ENCODE data around the gene DLG2.

DLG2 gene

DNA sequence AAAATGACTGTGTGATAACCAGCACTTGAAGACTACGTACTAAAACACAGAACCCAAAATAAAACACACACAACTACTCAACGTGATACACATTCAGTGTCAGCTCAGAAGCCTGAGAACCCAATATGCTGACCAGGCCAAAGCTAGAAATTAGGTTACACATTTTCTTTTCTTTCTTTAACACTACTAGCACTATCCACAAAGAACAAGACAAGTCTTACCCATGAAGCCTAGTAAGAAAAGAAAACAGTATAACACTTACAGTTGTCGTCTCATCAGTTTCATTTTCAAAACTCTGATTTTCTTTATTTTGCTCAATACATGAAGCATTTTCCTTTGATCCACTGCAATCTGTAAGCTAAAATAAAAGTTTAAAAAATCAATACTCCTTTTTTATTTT is 472.9 kb downstream of the DLG2 start:
- Histone ChIP-seq H3K4me3 (ENCODE audit: low read length) (no peak overlapping the region), H4K20me1 (ENCODE audit: insufficient read depth, low read length) (no peaks in the 10 kb centered on the region), H3F3A (ENCODE audit: insufficient read depth, low read length) (no peaks in the 10 kb centered on the region), H3K36me3 (replicated peaks; ENCODE audit: insufficient read depth, low read length) (no peaks in the 10 kb centered on the region), H2AFZ (ENCODE audit: low read length) (peak overlapping the region; percentile 24; the same call in 1 of the 2 replicates), H3K27ac (ENCODE audit: low read length) (0 out of 2 replicates have a peak overlapping the region, but pooled peaks have one; percentile 5), H3K9me3 (replicated peaks; ENCODE audit: insufficient read depth, low read length) (no peaks in the 10 kb centered on the region), H3K4me2 (ENCODE audit: low read depth, low read length) (peak overlapping the region; percentile 41; the same call in 1 of the 2 replicates), H3K9ac (ENCODE audit: low read length) (no peak overlapping the region), H3K4me1 (ENCODE audit: low read length) (no peaks in the 10 kb centered on the region), H3K9me2 (replicated peaks; ENCODE audit: insufficient read depth, low read length) (no peaks in the 10 kb centered on the region), H3K79me2 (ENCODE audit: low read length) (no peaks in the 10 kb centered on the region), H3K27me3 (replicated peaks; ENCODE audit: insufficient read depth, low read length) (no peaks in the 10 kb centered on the region)
- TF ChIP-seq, protein P1, sequence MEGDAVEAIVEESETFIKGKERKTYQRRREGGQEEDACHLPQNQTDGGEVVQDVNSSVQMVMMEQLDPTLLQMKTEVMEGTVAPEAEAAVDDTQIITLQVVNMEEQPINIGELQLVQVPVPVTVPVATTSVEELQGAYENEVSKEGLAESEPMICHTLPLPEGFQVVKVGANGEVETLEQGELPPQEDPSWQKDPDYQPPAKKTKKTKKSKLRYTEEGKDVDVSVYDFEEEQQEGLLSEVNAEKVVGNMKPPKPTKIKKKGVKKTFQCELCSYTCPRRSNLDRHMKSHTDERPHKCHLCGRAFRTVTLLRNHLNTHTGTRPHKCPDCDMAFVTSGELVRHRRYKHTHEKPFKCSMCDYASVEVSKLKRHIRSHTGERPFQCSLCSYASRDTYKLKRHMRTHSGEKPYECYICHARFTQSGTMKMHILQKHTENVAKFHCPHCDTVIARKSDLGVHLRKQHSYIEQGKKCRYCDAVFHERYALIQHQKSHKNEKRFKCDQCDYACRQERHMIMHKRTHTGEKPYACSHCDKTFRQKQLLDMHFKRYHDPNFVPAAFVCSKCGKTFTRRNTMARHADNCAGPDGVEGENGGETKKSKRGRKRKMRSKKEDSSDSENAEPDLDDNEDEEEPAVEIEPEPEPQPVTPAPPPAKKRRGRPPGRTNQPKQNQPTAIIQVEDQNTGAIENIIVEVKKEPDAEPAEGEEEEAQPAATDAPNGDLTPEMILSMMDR (IDR thresholded peaks at IDR 0.05; ENCODE audit: low read length) = no peak
- TF ChIP-seq EZH2 (optimal IDR thresholded peaks at IDR 0.05; ENCODE audit: low read depth, low read length) (no peak), EZH2phosphoT487 (IDR thresholded peaks at IDR 0.05; ENCODE audit: low read length) (no peak)
- peak; percentile 25 for DNase-seq

DNA sequence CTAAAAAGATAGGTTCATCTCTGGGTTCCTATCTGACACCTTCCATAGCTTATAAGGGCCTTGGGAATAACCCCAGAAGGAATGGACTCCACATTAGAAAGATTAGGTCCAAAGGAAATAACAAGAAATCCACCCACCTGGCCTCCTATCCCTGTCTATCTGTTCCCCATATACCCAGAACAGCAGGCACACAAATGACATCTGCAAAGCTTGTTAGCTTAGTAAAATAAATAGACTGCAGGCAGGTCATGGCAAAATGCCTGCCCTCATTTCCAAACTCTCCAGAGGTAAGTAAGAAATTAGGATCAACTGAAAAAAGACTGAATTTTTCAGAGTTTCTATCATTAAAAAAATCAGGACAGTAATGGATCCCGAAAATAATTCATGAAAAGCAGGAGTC is 489.5 kb downstream of the DLG2 start:
- Histone ChIP-seq H3K9me3 (replicated peaks; ENCODE audit: insufficient read depth, low read length) (no peaks in the 10 kb centered on the region), H3K9ac (ENCODE audit: low read length) (no peak overlapping the region), H3K9me2 (replicated peaks; ENCODE audit: insufficient read depth, low read length) (no peaks in the 10 kb centered on the region), H3K36me3 (replicated peaks; ENCODE audit: insufficient read depth, low read length) (no peaks in the 10 kb centered on the region), H2AFZ (ENCODE audit: low read length) (no peak overlapping the region), H3K4me3 (ENCODE audit: low read length) (no peak overlapping the region), H4K20me1 (ENCODE audit: insufficient read depth, low read length) (no peaks in the 10 kb centered on the region), H3K4me2 (ENCODE audit: low read depth, low read length) (no peak overlapping the region), H3K79me2 (ENCODE audit: low read length) (no peaks in the 10 kb centered on the region), H3K27ac (ENCODE audit: low read length) (no peak overlapping the region), H3K4me1 (ENCODE audit: low read length) (no peaks in the 10 kb centered on the region), H3K27me3 (replicated peaks; ENCODE audit: insufficient read depth, low read length) (no peaks in the 10 kb centered on the region), H3F3A (ENCODE audit: insufficient read depth, low read length) (no peaks in the 10 kb centered on the region)
- TF ChIP-seq, protein P1 (IDR thresholded peaks at IDR 0.05; ENCODE audit: low read length) = no peak
- TF ChIP-seq EZH2phosphoT487 (IDR thresholded peaks at IDR 0.05; ENCODE audit: low read length) (no peak), EZH2 (optimal IDR thresholded peaks at IDR 0.05; ENCODE audit: low read depth, low read length) (no peak)
- DNase-seq = no peak

DNA sequence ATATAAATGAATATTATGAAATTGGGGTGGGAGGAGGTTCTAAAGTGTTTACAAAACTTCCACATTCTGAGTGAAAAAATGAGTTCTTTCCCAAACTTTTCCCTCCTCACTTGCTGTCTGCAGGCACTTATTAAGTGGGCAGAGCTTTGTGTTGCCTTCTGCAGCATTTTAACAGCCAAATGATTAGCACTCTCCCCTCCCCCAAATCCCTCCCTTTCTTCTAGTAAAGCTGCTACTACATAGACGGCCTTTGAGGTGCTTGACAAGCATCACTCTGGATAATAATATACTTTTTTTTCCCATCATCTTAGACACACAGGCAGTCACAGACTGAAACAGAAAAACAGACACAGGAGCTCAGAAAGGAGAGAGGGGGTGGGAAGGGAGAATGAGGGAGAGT is 493.5 kb downstream of the DLG2 start:
- no peak overlapping the region for H3K27ac ChIP-seq (ENCODE audit: low read length)

More for the DNA sequence above, 493.5 kb downstream of the DLG2 start:
- TF ChIP-seq, protein P1 (IDR thresholded peaks at IDR 0.05; ENCODE audit: low read length) = no peak
- TF ChIP-seq EZH2phosphoT487 (IDR thresholded peaks at IDR 0.05; ENCODE audit: low read length) = no peak
- no peak for TF ChIP-seq EZH2 (optimal IDR thresholded peaks at IDR 0.05; ENCODE audit: low read depth, low read length)
- Histone ChIP-seq H3K4me1 (ENCODE audit: low read length) (peaks cover 8% of the 10 kb centered on the region), H3K4me2 (ENCODE audit: low read depth, low read length) (no peak overlapping the region), H2AFZ (ENCODE audit: low read length) (no peak overlapping the region), H3K9me3 (replicated peaks; ENCODE audit: insufficient read depth, low read length) (no peaks in the 10 kb centered on the region), H4K20me1 (ENCODE audit: insufficient read depth, low read length) (no peaks in the 10 kb centered on the region), H3K27me3 (replicated peaks; ENCODE audit: insufficient read depth, low read length) (no peaks in the 10 kb centered on the region), H3K4me3 (ENCODE audit: low read length) (no peak overlapping the region), H3K9me2 (replicated peaks; ENCODE audit: insufficient read depth, low read length) (no peaks in the 10 kb centered on the region), H3F3A (ENCODE audit: insufficient read depth, low read length) (no peaks in the 10 kb centered on the region), H3K36me3 (replicated peaks; ENCODE audit: insufficient read depth, low read length) (no peaks in the 10 kb centered on the region), H3K79me2 (ENCODE audit: low read length) (no peaks in the 10 kb centered on the region), H3K9ac (ENCODE audit: low read length) (no peak overlapping the region)
- no peak for DNase-seq

Measured in MM.1S (cell line).